ENCODE results near the gene MOB3B. TPM values are rescaled to one million over a fixed set of nuclear protein-coding genes. Genes with fewer than 3 reads are reported as not detected.

MOB3B gene
- total and polyA plus RNA-seq, 10 of the 15 experiments (the other 5 are each of a cell fraction or from before 2014, with no cell fraction given) = 0.44 to 2.7 (median 0.91) TPM

- Histone ChIP-seq H2AFZ (ENCODE audit: control insufficient read depth, low read depth, low read length) (no peak overlapping the region), H3K4me3 (no peak overlapping the region), H3K27me3 (replicated peaks in 1 of 2; ENCODE audit: control insufficient read depth in 2 of 2, insufficient read depth in 2 of 2, low read length in 1 of 2) (no peaks in the 10 kb centered on the region), H3K9me3 (replicated peaks; ENCODE audit: control insufficient read depth, insufficient read depth, low read length) (no peaks in the 10 kb centered on the region), H3K79me2 (ENCODE audit: control insufficient read depth, insufficient read depth, low read length) (no peaks in the 10 kb centered on the region), H3K9ac (ENCODE audit: control insufficient read depth, insufficient read depth, low read length) (no peak overlapping the region), H4K20me1 (ENCODE audit: control insufficient read depth, insufficient read depth) (no peaks in the 10 kb centered on the region), H3K36me3 (ENCODE audit: control insufficient read depth in 2 of 2, insufficient read depth in 2 of 2, low read length in 1 of 2) (no peaks in the 10 kb centered on the region), H3K4me1 (ENCODE audit: control insufficient read depth, insufficient read depth, low read length) (no peaks in the 10 kb centered on the region), H3K27ac (ENCODE audit: control insufficient read depth, insufficient read depth) (no peak overlapping the region), H3K4me2 (ENCODE audit: control insufficient read depth, insufficient read depth) (no peak overlapping the region)
- ChIA-PET POLR2A (interaction anchor here (1.0 kb wide), 1 partner anchor 32 kb away, joined by 3 read pairs; no protein-coding TSS in a partner anchor), SMC1A (ENCODE audit: uncharacterized antibody, unreplicated experiment) (interaction anchor here (0.7 to 0.8 kb wide), 2 partner anchors 57 to 103 kb away, joined by 3 read pairs; no protein-coding TSS in a partner anchor), RAD21 (ENCODE audit: unreplicated experiment) (interaction anchor here (1.5 kb wide), 1 partner anchor 99 kb away, joined by 3 read pairs; no protein-coding TSS in a partner anchor), CTCF (interaction anchor here (1.4 kb wide), 1 partner anchor 99 kb away, joined by 3 read pairs; no protein-coding TSS in a partner anchor)
- 78% methylated on average over 2 of the region's 2 CpGs for WGBS (ENCODE audit: insufficient coverage, insufficient replicate concordance, low lambda C conversion rate, missing lambda C conversion rate)
- in situ Hi-C loops (cut with MboI) = no loop called here
- intact Hi-C loops (cut with micrococcal nuclease; ENCODE audit: unreplicated experiment) = no loop called here
- BruUV-seq (replicated peaks) = no TSS peak
- FAIRE-seq (no peak), ATAC-seq (no peak), DNase-seq (ENCODE audit: low read depth, low spot score) (no peak)
- TF ChIP-seq RUNX3 (IDR thresholded peaks at IDR 0.05; ENCODE audit: low read length) (no peak), ZZZ3 (IDR thresholded peaks at IDR 0.05; ENCODE audit: control insufficient read depth, insufficient read length, low read depth) (no peak)
These were observed 98.0 kb downstream of the MOB3B start for GRCh38 chr9:27431543-27432147.

- H3K4me2 ChIP-seq (ENCODE audit: control insufficient read depth, insufficient read depth) = no peak overlapping the region
- POLR2A ChIA-PET = interaction anchor here (0.6 kb wide), 1 partner anchor 49 kb away, joined by 4 read pairs; no protein-coding TSS in a partner anchor
- TF ChIP-seq ZNF687 (IDR thresholded peaks at IDR 0.05) (no peak), STAT1 (conservative IDR thresholded peaks at IDR 0.05) (no peak), DPF2 (IDR thresholded peaks at IDR 0.05) (no peak), FOXK2 (IDR thresholded peaks at IDR 0.05) (no peak), NFXL1 (IDR thresholded peaks at IDR 0.05; ENCODE audit: borderline replicate concordance) (no peak), PML (IDR thresholded peaks at IDR 0.05; ENCODE audit: low read length) (no peak), KDM1A (IDR thresholded peaks at IDR 0.05; ENCODE audit: borderline replicate concordance) (no peak), EGR1 (IDR thresholded peaks at IDR 0.05; ENCODE audit: borderline replicate concordance in 1 of 2, low read depth in 2 of 2, low read length in 2 of 2) (no peak), CBFB (IDR thresholded peaks at IDR 0.05; ENCODE audit: low read depth) (no peak), SRF (IDR thresholded peaks at IDR 0.05; ENCODE audit: low read depth in 2 of 2, low read length in 2 of 2) (no peak), ZNF217 (IDR thresholded peaks at IDR 0.05) (no peak)
These were observed 98.7 kb downstream of the MOB3B start for GRCh38 chr9:27430750-27431535.

More at GRCh38 chr9:27430750-27431535, 98.7 kb downstream of the MOB3B start:
- no peak for FAIRE-seq
- H2AFZ ChIP-seq (ENCODE audit: control insufficient read depth, low read depth, low read length) = no peak overlapping the region
- in situ Hi-C loops (cut with MboI) = no loop called here
- intact Hi-C loops (cut with micrococcal nuclease; ENCODE audit: unreplicated experiment) = no loop called here
- no peaks in the 10 kb centered on the region for H3K27me3 ChIP-seq (replicated peaks in 1 of 2; ENCODE audit: control insufficient read depth in 2 of 2, insufficient read depth in 2 of 2, low read length in 1 of 2)
- H3K27ac ChIP-seq (ENCODE audit: control insufficient read depth, insufficient read depth) = no peak overlapping the region
- ChIA-PET CTCF (interaction anchor here (1.2 kb wide), 1 partner anchor 9 kb away, joined by 3 read pairs; no protein-coding TSS in a partner anchor), SMC1A (ENCODE audit: uncharacterized antibody, unreplicated experiment) (interaction anchor here (0.7 kb wide), 1 partner anchor 103 kb away, joined by 3 read pairs; no protein-coding TSS in a partner anchor), RAD21 (ENCODE audit: unreplicated experiment) (interaction anchor here (1.5 kb wide), 1 partner anchor 98 kb away, joined by 3 read pairs; no protein-coding TSS in a partner anchor)
- no peak for ATAC-seq
- H3K9me3 ChIP-seq (replicated peaks; ENCODE audit: control insufficient read depth, insufficient read depth, low read length) = no peaks in the 10 kb centered on the region
- no peak overlapping the region for H3K9ac ChIP-seq (ENCODE audit: control insufficient read depth, insufficient read depth, low read length)
- no peaks in the 10 kb centered on the region for H4K20me1 ChIP-seq (ENCODE audit: control insufficient read depth, insufficient read depth)
- DNase-seq (ENCODE audit: low read depth, low spot score) = no peak
- BruUV-seq (replicated peaks) = no TSS peak
- H3K36me3 ChIP-seq (ENCODE audit: control insufficient read depth in 2 of 2, insufficient read depth in 2 of 2, low read length in 1 of 2) = no peaks in the 10 kb centered on the region
- H3K4me1 ChIP-seq (ENCODE audit: control insufficient read depth, insufficient read depth, low read length) = no peaks in the 10 kb centered on the region
- H3K4me3 ChIP-seq = no peak overlapping the region
- no peaks in the 10 kb centered on the region for H3K79me2 ChIP-seq (ENCODE audit: control insufficient read depth, insufficient read depth, low read length)
- 48% methylated on average over 5 of the region's 5 CpGs for whole genome bisulfite sequencing (ENCODE audit: insufficient coverage, insufficient replicate concordance, low lambda C conversion rate, missing lambda C conversion rate)

All from GM12878 (cell line).